COLO829 (cell line): Measurements from ENCODE around the gene ADSS1.
"Not testable (repeated sequence)": the region's sequence is repeated elsewhere in the genome, so short reads cannot be mapped to it uniquely, and the experiment has no call there.

Experiments used
- DNase-seq: peaks from one replicate; pipeline ENCODE4 v3.0.0; 2012; ENCODE audit warnings: low spot score

Gene ADSS1

GRCh38 chr14:104734601-104734990, 10.6 kb downstream of the ADSS1 start:
- DNase-seq: no peak

GRCh38 chr14:104734991-104735779, 11.2 kb downstream of the ADSS1 start:
- DNase-seq: no peak

- DNase-seq: no peak
These were observed 12.0 kb downstream of the ADSS1 start for GRCh38 chr14:104735830-104736642.

- no peak for DNase-seq
These were observed 14.5 kb downstream of the ADSS1 start for GRCh38 chr14:104738375-104739019.

GRCh38 chr14:104739026-104739425, 15.0 kb downstream of the ADSS1 start:
- DNase-seq: no peak

GRCh38 chr14:104739546-104740516, 15.8 kb downstream of the ADSS1 start:
- no peak for DNase-seq

- DNase-seq: no peak
These were observed 17.2 kb downstream of the ADSS1 start for GRCh38 chr14:104741108-104741802.

GRCh38 chr14:104741803-104742251, 17.8 kb downstream of the ADSS1 start:
- no peak for DNase-seq

GRCh38 chr14:104742586-104743455, 18.8 kb downstream of the ADSS1 start:
- DNase-seq: no peak

GRCh38 chr14:104743461-104744380, 19.7 kb downstream of the ADSS1 start:
- no peak for DNase-seq

GRCh38 chr14:104744484-104744883, 20.5 kb downstream of the ADSS1 start:
- DNase-seq: no peak

- no peak for DNase-seq
These were observed 21.4 kb downstream of the ADSS1 start for GRCh38 chr14:104745431-104745830.

- DNase-seq: no peak
These were observed 22.1 kb downstream of the ADSS1 start for GRCh38 chr14:104746071-104746545.

GRCh38 chr14:104746934-104747481, 23.0 kb downstream of the ADSS1 start:
- peak; percentile 42 for DNase-seq

- DNase-seq: no peak
These were observed 23.8 kb downstream of the ADSS1 start for GRCh38 chr14:104747876-104748275.

- DNase-seq: no peak
These were observed 25.2 kb downstream of the ADSS1 start for GRCh38 chr14:104749111-104749649.

GRCh38 chr14:104750056-104750752, 26.2 kb downstream of the ADSS1 start:
- no peak for DNase-seq

- not testable (repeated sequence) for DNase-seq
These were observed 26.7 kb downstream of the ADSS1 start for GRCh38 chr14:104750753-104751057.
